ENCODE measurements around the gene IQCK. TPM values are rescaled to one million over a fixed set of nuclear protein-coding genes. Genes with fewer than 3 reads are reported as not detected.
A peak's percentile ranks its signal among the peaks of the same experiment; 100 is the strongest.

Gene IQCK
- total and polyA plus RNA-seq, 2 donors (not counting 3 experiments of a cell fraction or from before 2014, with no cell fraction given) = 17.2 to 18.1 TPM

DNA sequence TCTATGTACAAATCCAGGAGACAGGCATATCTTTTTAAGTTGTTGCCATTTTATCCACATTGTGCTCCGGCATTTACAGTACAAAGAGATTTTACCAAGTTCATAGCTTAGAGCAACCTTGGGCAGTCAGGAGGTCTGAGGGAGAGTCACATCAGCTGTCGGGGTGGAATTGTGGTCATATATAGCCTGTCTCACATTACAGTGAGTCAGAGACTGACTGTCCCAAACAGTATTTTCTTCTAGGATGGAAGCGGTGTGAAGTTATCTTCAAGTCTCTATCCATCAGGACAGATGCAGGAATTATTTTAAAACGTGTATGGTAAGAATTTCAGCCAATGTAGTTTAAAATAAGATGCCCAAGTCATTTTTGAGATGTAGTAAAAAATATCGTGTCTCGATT is 113.6 kb downstream of the IQCK start:
- H4K20me1 ChIP-seq (replicated peaks; ENCODE audit: control insufficient read depth, extremely low read depth, insufficient read depth, low read length) = no peaks in the 10 kb centered on the region
- H3K27me3 ChIP-seq (ENCODE audit: control insufficient read depth in 2 of 2, insufficient read depth in 2 of 2, low read length in 2 of 2) = no peaks in the 10 kb centered on the region
- no peak overlapping the region for H3K9ac ChIP-seq (replicated peaks; ENCODE audit: extremely low read depth, insufficient read depth, low read length)
- no peak overlapping the region for H2AFZ ChIP-seq (ENCODE audit: low read depth, low read length)
- H3K36me3 ChIP-seq (ENCODE audit: control insufficient read depth in 2 of 2, extremely low read depth in 1 of 2, insufficient read depth in 2 of 2, low read length in 2 of 2) = no peaks in the 10 kb centered on the region
- no peaks in the 10 kb centered on the region for H3K9me3 ChIP-seq (replicated peaks; ENCODE audit: control insufficient read depth, insufficient read depth, low read length)
- H3K27ac ChIP-seq (ENCODE audit: insufficient read depth, low read depth, low read length) = no peak overlapping the region
- no peak overlapping the region for H3K4me2 ChIP-seq (ENCODE audit: insufficient read depth, low read length)
- FAIRE-seq (no peak), DNase-seq (ENCODE audit: low read depth, low spot score) (peak; percentile 48)
- H3K79me2 ChIP-seq (ENCODE audit: control insufficient read depth, insufficient read depth, low read length) = no peaks in the 10 kb centered on the region
- intact Hi-C loops (cut with micrococcal nuclease) (no loop called here), dilution Hi-C loops (cut with MboI; ENCODE audit: extremely low pct_ligation_motif_present, low sequenced_read_pairs) (no loop called here)
- no peaks in the 10 kb centered on the region for H3K4me1 ChIP-seq (ENCODE audit: control insufficient read depth, extremely low read depth, insufficient read depth, low read length)
- ChIA-PET POLR2A (no interaction called here), CTCF (interaction anchor here (0.6 to 1.2 kb wide), 6 partner anchors 13 to 248 kb away, joined by 3 to 6 read pairs (median 3); no protein-coding TSS in a partner anchor)
- H3K9me1 ChIP-seq (replicated peaks; ENCODE audit: control insufficient read depth, extremely low read depth, insufficient read depth, low read length) = no peaks in the 10 kb centered on the region
- TF ChIP-seq, protein P1, sequence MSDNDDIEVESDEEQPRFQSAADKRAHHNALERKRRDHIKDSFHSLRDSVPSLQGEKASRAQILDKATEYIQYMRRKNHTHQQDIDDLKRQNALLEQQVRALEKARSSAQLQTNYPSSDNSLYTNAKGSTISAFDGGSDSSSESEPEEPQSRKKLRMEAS (IDR thresholded peaks at IDR 0.05; ENCODE audit: insufficient read depth, insufficient read length) = no peak
- TF ChIP-seq POLR2A (IDR thresholded peaks at IDR 0.05; ENCODE audit: low read depth, low read length) = no peak
- TF ChIP-seq GATA2 (IDR thresholded peaks at IDR 0.05; ENCODE audit: insufficient read depth, insufficient read length, low read depth, low read length) = no peak
- no peak for TF ChIP-seq JUN (IDR thresholded peaks at IDR 0.05; ENCODE audit: borderline replicate concordance, insufficient read depth, insufficient read length, low read depth)
- TF ChIP-seq CTCF (IDR thresholded peaks at IDR 0.05; ENCODE audit: extremely low read depth in 1 of 2, insufficient read depth in 1 of 2, low read depth in 1 of 2, low read length in 2 of 2) = no peak
- no peak for TF ChIP-seq FOS (IDR thresholded peaks at IDR 0.05; ENCODE audit: borderline replicate concordance, insufficient read depth, low read length)
- no peak for TF ChIP-seq POLR2AphosphoS5 (IDR thresholded peaks at IDR 0.05; ENCODE audit: insufficient read depth, low read depth, low read length)
- no peak for TF ChIP-seq MYC (IDR thresholded peaks at IDR 0.05; ENCODE audit: low read depth, low read length)
- no peak for TF ChIP-seq EZH2 (IDR thresholded peaks at IDR 0.05; ENCODE audit: borderline replicate concordance, low read depth, low read length, severe bottlenecking)
- no TSS peak for BruUV-seq (replicated peaks)
- no peak overlapping the region for H3K4me3 ChIP-seq (replicated peaks in 1 of 3; ENCODE audit: insufficient read depth in 1 of 3, low read depth in 1 of 3, low read length in 3 of 3)

Measured in endothelial cell of umbilical vein (primary cell).